CD4-positive, alpha-beta T cell treated with Interleukin-10 for 1 hour (primary cell): ENCODE measurements around the gene ERVMER34-1.

Experiments used
- DNase-seq: peaks from one replicate; pipeline ENCODE4 v3.0.0-alpha.2; 2020

Gene ERVMER34-1

GRCh38 chr4:52750819-52751486 lies at the start of gene ERVMER34-1:
Gene ERVMER34-1, minus strand, starts transcription at chr4:52751425. Its CDS starts 5,905 bp downstream, at chr4:52745520.
- DNase-seq: no peak

GRCh38 chr4:52799813-52800212 lies 48.6 kb upstream of the ERVMER34-1 start:
- no peak for DNase-seq

- DNase-seq: no peak
These were observed 44.3 kb upstream of the ERVMER34-1 start for GRCh38 chr4:52795533-52795932.

- DNase-seq: no peak
These were observed 40.7 kb upstream of the ERVMER34-1 start for GRCh38 chr4:52791936-52792335.

- DNase-seq: no peak
These were observed 38.5 kb upstream of the ERVMER34-1 start for GRCh38 chr4:52789774-52790173.

- no peak for DNase-seq
These were observed 37.6 kb upstream of the ERVMER34-1 start for GRCh38 chr4:52788806-52789205.

GRCh38 chr4:52783069-52783468 lies 31.8 kb upstream of the ERVMER34-1 start:
- DNase-seq: no peak

- no peak for DNase-seq
These were observed 29.6 kb upstream of the ERVMER34-1 start for GRCh38 chr4:52780617-52781354.

GRCh38 chr4:52780206-52780605 lies 29.0 kb upstream of the ERVMER34-1 start:
- no peak for DNase-seq

- no peak for DNase-seq
These were observed 9.0 kb upstream of the ERVMER34-1 start for GRCh38 chr4:52760256-52760655.

- DNase-seq: no peak
These were observed 4.2 kb upstream of the ERVMER34-1 start for GRCh38 chr4:52755426-52755825.

GRCh38 chr4:52752936-52753335 lies 1.7 kb upstream of the ERVMER34-1 start:
- DNase-seq: no peak

GRCh38 chr4:52751487-52751911 lies 274 bp upstream of the ERVMER34-1 start:
- no peak for DNase-seq

GRCh38 chr4:52750213-52750612 lies 1.0 kb downstream of the ERVMER34-1 start:
- DNase-seq: no peak

GRCh38 chr4:52748432-52748831 lies 2.8 kb downstream of the ERVMER34-1 start:
- DNase-seq: no peak

GRCh38 chr4:52744588-52744987 lies 6.6 kb downstream of the ERVMER34-1 start:
- no peak for DNase-seq

- no peak for DNase-seq
These were observed 7.7 kb downstream of the ERVMER34-1 start for GRCh38 chr4:52743444-52744019.

GRCh38 chr4:52729586-52729985 lies 21.6 kb downstream of the ERVMER34-1 start:
- no peak for DNase-seq

GRCh38 chr4:52728691-52729240 lies 22.5 kb downstream of the ERVMER34-1 start:
- no peak for DNase-seq

GRCh38 chr4:52726826-52727580 lies 24.2 kb downstream of the ERVMER34-1 start:
- DNase-seq: no peak

GRCh38 chr4:52721968-52722815 lies 29.0 kb downstream of the ERVMER34-1 start:
- DNase-seq: peak; percentile 90

- no peak for DNase-seq
These were observed 33.1 kb downstream of the ERVMER34-1 start for GRCh38 chr4:52718123-52718522.
